ENCODE results near the gene LINC00237. TPM values are rescaled to one million over a fixed set of nuclear protein-coding genes. Genes with fewer than 3 reads are reported as not detected.
A peak's percentile ranks its signal among the peaks of the same experiment; 100 is the strongest.

The LINC00237 gene
- total and polyA plus RNA-seq, 11 donors = not detected

GRCh38 chr20:21129861-21130260 is 23.7 kb upstream of the LINC00237 start:
- no peak overlapping the region for H3K4me3 ChIP-seq
- intact Hi-C loops (cut with DNase I) = loop anchor here in 3 of 10 donors (5.0 to 10.0 kb wide), 4 partner anchors 175 to 265 kb away; partner anchors contain the start of gene XRN2 (in 1 of the 3)
- peaks cover 0 to 21% (median 10%) of the 10 kb centered on the region in 12 donors for H3K4me1 ChIP-seq
- no peaks in the 10 kb centered on the region for H3K27me3 ChIP-seq
- DNase-seq = no peak
- H3K9me3 ChIP-seq = no peaks in the 10 kb centered on the region
- 80 to 84% (median 81%) methylated on average over 5 of the region's 5 CpGs for WGBS, 4 donors
- no peak for TF ChIP-seq CTCF (IDR thresholded peaks at IDR 0.05)
- no peak for TF ChIP-seq POLR2A (IDR thresholded peaks at IDR 0.05)
- no peak for ATAC-seq
- H3K36me3 ChIP-seq = peaks cover 0 to 28% (median 1%) of the 10 kb centered on the region in 9 donors
- H3K27ac ChIP-seq = no peak overlapping the region

GRCh38 chr20:21127201-21127981 is 21.2 kb upstream of the LINC00237 start:
- ATAC-seq = no peak
- TF ChIP-seq CTCF (IDR thresholded peaks at IDR 0.05) (no peak), POLR2A (IDR thresholded peaks at IDR 0.05) (no peak)
- H3K27me3 ChIP-seq = no peaks in the 10 kb centered on the region
- intact Hi-C loops (cut with DNase I) = loop anchor here in 3 of 10 donors (5.0 to 10.0 kb wide), 4 partner anchors 177 to 263 kb away; partner anchors contain the start of gene XRN2 (in 1 of the 3)
- H3K4me3 ChIP-seq = peak overlapping the region in 8 of 12 donors; percentile 80 to 99 (median 96)
- H3K36me3 ChIP-seq = peaks cover 0 to 12% (median 0%) of the 10 kb centered on the region in 9 donors
- 72 to 80% (median 77%) methylated on average over 5 of the region's 5 CpGs for WGBS, 4 donors
- peak overlapping the region in 1 of 12 donors; percentile 86 for H3K27ac ChIP-seq
- no peak for DNase-seq
- H3K9me3 ChIP-seq = no peaks in the 10 kb centered on the region
- H3K4me1 ChIP-seq = peaks cover 0 to 21% (median 11%) of the 10 kb centered on the region in 12 donors

GRCh38 chr20:21126581-21126870 is 20.4 kb upstream of the LINC00237 start:
- Histone ChIP-seq H3K9me3 (no peaks in the 10 kb centered on the region), H3K27me3 (no peaks in the 10 kb centered on the region), H3K36me3 (peaks cover 0 to 7% (median 0%) of the 10 kb centered on the region in 9 donors), H3K4me1 (peaks cover 0 to 21% (median 11%) of the 10 kb centered on the region in 12 donors), H3K27ac (peak overlapping the region in 8 of 12 donors; percentile 73 to 92 (median 87)), H3K4me3 (peak overlapping the region; percentile 80 to 99 (median 93))
- ATAC-seq (peak in 2 of 4 donors; percentile 1 to 11), DNase-seq (peak in 1 of 5 donors; percentile 26)
- intact Hi-C loops (cut with DNase I) = loop anchor here in 3 of 10 donors (5.0 to 10.0 kb wide), 4 partner anchors 178 to 262 kb away; partner anchors contain the start of gene XRN2 (in 1 of the 3)
- WGBS, 4 donors = 6 to 8% (median 7%) methylated on average over 8 of the region's 8 CpGs
- TF ChIP-seq CTCF (IDR thresholded peaks at IDR 0.05) (no peak), POLR2A (IDR thresholded peaks at IDR 0.05) (no peak)
